Ishikawa (cell line): Measurements from ENCODE around the gene HOXA11.

ENCODE experiments used
- CEBPB ChIP-seq: IDR thresholded peaks from 2 replicates; pipeline ENCODE4 v1.6.1; 2012
- CREB1 ChIP-seq: IDR thresholded peaks from 2 replicates; pipeline ENCODE4 v1.6.1; 2012; ENCODE audit warnings: low read depth
- EGR1 ChIP-seq: IDR thresholded peaks from 2 replicates; pipeline ENCODE4 v1.6.1; 2012
- EP300 ChIP-seq: IDR thresholded peaks from 2 replicates; pipeline ENCODE4 v1.6.1; 2012; ENCODE audit warnings: borderline replicate concordance
- FOXM1 ChIP-seq: IDR thresholded peaks from 2 replicates; pipeline ENCODE4 v1.6.1; 2012; ENCODE audit warnings: low read depth, borderline replicate concordance
- NFIC ChIP-seq: IDR thresholded peaks from 2 replicates; pipeline ENCODE4 v1.6.1; 2012
- RAD21 ChIP-seq: IDR thresholded peaks from 2 replicates; pipeline ENCODE4 v1.6.1; 2012; ENCODE audit warnings: low read depth
- TAF1 ChIP-seq: IDR thresholded peaks from 2 replicates; pipeline ENCODE4 v1.6.1; 2012; ENCODE audit warnings: low read depth, mild to moderate bottlenecking
- TCF12 ChIP-seq: IDR thresholded peaks from 2 replicates; pipeline ENCODE4 v1.6.1; 2012; ENCODE audit warnings: low read depth
- TEAD4 ChIP-seq: IDR thresholded peaks from 2 replicates; pipeline ENCODE4 v1.6.1; 2012
- YY1 ChIP-seq: IDR thresholded peaks from 2 replicates; pipeline ENCODE4 v1.6.1; 2012; ENCODE audit warnings: low read depth
- ZBTB7A ChIP-seq: IDR thresholded peaks from 2 replicates; pipeline ENCODE4 v1.6.1; 2012; ENCODE audit warnings: low read depth
- TF ChIP-seq, protein P1 (sequence below): IDR thresholded peaks from 2 replicates; pipeline ENCODE4 v1.6.1; 2012; ENCODE audit warnings: low read depth, mild to moderate bottlenecking
- TF ChIP-seq, protein P2 (sequence below): IDR thresholded peaks from 2 replicates; pipeline ENCODE4 v1.6.1; 2012
- TF ChIP-seq, protein P3 (sequence below): IDR thresholded peaks from 2 replicates; pipeline ENCODE4 v1.6.1; 2012

Gene HOXA11

DNA sequence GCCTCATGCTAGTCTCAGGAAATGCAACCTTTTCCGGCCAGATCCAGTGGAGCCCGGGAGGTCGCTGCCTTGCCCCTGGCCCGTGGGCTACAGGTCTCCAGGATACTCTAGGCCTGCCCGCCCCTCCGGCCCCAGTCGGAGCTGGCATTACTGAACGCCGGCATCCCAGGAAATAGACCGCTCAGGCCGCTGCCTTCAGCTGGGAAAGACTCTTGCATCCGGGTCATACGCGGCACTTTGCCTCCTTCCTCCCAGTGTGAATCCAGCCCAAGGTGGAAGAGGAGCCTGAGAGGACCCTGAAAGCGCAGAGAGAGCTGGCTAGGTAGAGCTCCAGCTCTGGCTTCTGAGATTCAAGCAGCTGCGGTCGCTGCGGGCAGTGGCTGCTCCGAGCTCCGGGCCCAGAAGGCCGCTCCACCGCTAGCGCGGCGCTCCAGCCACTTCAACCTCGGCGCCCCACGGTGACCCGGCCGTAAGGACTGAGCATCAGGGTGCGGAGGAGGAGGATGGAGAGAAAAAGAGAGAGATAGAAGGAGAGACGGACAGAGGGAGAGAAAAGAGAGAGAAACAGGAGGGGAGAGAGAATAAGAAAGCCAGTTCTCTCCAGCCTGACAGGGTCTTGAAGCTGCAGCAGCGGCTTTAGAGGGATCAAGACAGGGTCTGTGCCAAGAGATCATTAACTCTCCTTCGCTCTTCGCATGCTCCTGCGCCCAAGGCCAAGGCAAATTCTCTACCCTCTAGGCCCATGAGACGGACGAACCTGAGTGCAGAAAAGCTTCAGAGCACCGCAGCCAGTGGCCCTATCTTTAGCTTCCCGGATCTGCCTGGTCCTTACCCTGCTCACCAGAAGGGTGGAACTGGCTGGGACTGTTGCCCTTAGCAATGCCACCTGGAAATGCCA is 9.2 kb downstream of the HOXA11 start:
- TF ChIP-seq, protein P1, sequence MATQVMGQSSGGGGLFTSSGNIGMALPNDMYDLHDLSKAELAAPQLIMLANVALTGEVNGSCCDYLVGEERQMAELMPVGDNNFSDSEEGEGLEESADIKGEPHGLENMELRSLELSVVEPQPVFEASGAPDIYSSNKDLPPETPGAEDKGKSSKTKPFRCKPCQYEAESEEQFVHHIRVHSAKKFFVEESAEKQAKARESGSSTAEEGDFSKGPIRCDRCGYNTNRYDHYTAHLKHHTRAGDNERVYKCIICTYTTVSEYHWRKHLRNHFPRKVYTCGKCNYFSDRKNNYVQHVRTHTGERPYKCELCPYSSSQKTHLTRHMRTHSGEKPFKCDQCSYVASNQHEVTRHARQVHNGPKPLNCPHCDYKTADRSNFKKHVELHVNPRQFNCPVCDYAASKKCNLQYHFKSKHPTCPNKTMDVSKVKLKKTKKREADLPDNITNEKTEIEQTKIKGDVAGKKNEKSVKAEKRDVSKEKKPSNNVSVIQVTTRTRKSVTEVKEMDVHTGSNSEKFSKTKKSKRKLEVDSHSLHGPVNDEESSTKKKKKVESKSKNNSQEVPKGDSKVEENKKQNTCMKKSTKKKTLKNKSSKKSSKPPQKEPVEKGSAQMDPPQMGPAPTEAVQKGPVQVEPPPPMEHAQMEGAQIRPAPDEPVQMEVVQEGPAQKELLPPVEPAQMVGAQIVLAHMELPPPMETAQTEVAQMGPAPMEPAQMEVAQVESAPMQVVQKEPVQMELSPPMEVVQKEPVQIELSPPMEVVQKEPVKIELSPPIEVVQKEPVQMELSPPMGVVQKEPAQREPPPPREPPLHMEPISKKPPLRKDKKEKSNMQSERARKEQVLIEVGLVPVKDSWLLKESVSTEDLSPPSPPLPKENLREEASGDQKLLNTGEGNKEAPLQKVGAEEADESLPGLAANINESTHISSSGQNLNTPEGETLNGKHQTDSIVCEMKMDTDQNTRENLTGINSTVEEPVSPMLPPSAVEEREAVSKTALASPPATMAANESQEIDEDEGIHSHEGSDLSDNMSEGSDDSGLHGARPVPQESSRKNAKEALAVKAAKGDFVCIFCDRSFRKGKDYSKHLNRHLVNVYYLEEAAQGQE = no peak
- TF ChIP-seq YY1 (no peak), TEAD4 (no peak), TCF12 (no peak), FOXM1 (no peak)

DNA sequence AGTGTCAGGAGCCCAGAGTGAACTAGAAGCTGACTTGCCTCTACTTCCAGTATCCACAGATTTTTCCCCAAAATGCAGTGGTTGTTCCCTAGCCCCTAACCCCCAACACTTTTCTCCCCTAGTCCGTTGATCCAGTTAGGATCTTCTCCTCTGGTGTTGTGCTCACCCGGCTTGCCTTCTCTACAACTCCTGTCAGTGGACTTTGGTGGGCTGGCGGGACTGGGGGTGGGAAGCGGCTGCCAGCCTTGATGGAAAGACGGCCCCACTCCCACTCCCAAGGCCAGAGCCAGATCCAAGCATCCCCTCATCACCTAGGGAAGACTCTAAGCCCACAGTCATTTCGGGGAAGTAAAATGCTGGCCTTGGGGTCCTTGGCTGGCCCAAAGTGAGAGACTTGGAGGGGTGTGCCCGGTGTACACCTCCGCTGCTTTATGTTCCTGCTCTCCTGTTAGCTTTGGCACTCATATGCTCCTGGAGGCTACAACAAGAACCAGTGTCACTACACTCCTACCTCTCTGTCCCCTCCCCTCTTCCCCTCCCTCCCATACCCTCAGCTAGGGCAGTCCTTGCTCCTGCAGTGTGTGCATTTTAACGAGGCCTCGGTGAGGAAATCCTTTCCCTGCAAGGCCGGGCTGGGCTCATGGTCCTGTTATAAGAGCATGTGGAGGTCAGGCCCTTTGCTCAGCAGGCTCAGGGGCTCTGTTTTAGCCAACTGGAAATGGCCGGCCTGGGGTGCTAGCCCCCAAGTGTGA is 10.0 kb downstream of the HOXA11 start:
- TF ChIP-seq TAF1 (no peak), EGR1 (no peak), YY1 (no peak), EP300 (no peak), NFIC (no peak), CEBPB (no peak), FOXM1 (no peak), ZBTB7A (no peak), CREB1 (no peak), TCF12 (no peak), RAD21 (no peak), TEAD4 (no peak)
- TF ChIP-seq, protein P2, sequence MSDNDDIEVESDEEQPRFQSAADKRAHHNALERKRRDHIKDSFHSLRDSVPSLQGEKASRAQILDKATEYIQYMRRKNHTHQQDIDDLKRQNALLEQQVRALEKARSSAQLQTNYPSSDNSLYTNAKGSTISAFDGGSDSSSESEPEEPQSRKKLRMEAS = no peak
- TF ChIP-seq, protein P1 = no peak

DNA sequence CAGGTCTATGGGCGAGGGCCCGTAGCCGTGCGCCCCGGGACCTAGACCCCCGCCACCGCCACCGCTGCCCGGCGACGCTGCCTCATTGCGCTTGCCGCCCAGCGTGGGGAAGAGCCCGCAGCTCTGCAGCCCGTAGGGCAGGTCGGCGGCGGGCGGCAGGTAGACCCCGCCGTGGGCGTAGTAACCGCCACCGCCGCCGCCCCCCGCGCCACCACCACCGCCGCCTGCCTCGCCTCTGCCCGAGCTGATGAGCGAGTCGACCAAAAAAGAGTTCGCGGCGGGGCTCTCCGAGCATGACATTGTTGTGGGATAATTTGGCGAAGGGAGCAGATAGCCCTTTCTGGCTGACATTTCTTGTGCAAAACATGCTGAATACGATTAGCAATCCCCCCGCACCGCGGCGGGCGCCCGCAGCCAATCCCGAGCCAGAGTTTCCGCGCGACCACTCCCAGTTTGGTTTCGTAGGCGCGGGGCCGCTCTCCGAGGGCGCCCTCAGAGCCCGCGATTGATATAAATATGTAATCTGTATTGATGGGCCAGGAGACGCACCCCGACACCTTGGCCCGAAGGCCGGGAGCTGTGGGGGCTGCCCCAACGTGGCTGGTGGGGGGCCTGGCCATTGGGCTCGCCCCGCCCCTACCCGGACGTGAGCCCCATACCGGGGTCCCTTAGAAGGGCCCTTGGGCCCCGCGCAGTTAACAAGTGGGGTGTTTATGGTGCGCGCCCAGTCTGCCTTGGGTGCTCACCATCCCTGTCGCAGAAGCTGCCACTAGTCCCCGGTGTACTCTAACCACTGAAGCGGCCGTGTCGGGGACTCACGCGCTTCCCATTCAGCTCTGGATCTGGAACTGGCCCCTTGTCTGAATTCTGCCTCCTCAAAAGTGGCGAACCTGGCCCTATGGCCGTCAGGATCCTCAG is 10.8 kb downstream of the HOXA11 start, which contains the start of gene HOXA10:
Gene HOXA10, minus strand, starts transcription at position 365 of the 918 bp plus-strand sequence. Its CDS starts 14 bp downstream, at position 351.
- no peak for TF ChIP-seq TCF12
- TF ChIP-seq, protein P1 = no peak
- peak; percentile 13; the same call in 1 of the 2 replicates for TF ChIP-seq ZBTB7A
- TF ChIP-seq, protein P3, sequence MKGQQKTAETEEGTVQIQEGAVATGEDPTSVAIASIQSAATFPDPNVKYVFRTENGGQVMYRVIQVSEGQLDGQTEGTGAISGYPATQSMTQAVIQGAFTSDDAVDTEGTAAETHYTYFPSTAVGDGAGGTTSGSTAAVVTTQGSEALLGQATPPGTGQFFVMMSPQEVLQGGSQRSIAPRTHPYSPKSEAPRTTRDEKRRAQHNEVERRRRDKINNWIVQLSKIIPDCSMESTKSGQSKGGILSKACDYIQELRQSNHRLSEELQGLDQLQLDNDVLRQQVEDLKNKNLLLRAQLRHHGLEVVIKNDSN = no peak
- TF ChIP-seq FOXM1 = no peak
- no peak for TF ChIP-seq CREB1
- TF ChIP-seq YY1 = no peak
- no peak for TF ChIP-seq RAD21

DNA sequence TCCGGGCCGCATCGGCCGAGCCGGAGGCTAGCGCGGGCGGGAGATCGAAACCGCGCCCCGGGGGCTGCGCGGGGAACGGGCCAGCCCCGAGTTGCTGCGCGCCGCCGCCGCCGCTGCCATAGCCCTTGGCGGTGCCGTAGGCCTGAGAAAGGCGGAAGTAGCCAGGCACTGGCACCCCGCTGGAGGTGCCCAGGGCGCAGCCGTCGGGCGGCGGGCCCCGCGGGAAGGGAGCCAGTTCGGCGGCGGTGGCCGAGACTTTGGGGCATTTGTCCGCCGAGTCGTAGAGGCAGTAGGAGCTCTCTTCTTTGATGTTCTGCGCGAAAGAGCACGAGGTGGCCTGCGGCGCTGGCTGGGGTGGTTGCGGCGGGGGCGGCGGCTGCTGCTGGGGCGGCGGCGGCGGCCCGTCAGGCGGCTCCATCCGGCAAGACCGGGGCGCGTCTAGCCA is 11.5 kb downstream of the HOXA11 start:
- TF ChIP-seq EGR1 = no peak; the same call in 1 of the 2 replicates
- no peak for TF ChIP-seq ZBTB7A
- TF ChIP-seq YY1 = peak; percentile 58; the same call in 1 of the 2 replicates
- no peak for TF ChIP-seq TEAD4
- TF ChIP-seq CREB1 = no peak
- no peak for TF ChIP-seq CEBPB
- peak; percentile 62; the same call in 1 of the 2 replicates for TF ChIP-seq TAF1
- TF ChIP-seq, protein P3 = no peak; the same call in 1 of the 2 replicates
- peak; percentile 35 for TF ChIP-seq EP300
- peak; percentile 50 for TF ChIP-seq NFIC
- TF ChIP-seq, protein P2 = peak; percentile 71
